ENCODE results near the gene LATS1. TPM values are rescaled to one million over a fixed set of nuclear protein-coding genes. Genes with fewer than 3 reads are reported as not detected.
A peak's percentile ranks its signal among the peaks of the same experiment; 100 is the strongest.

LATS1 gene
- total RNA-seq, 1 experiment from 2014 or later = 25.1 TPM

DNA sequence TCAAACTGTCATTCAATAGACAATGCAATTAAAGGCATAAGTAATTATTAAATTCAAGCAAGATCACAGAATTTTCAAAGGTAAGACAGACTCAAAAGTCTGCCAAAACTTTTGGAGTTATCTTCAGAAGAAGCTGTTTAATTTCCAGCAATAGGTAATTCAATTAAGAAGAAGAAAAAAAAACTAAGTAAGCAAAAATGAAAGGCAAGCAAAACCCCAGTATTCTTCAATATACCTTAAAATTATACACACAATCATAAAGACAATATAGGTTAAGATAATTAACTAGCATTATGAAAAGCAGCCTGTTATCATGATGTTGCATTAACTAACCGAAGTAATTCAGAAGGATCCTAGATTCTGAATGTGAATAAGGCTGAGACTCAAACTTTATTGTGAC is 3.5 kb downstream of the LATS1 start:
- H3K23ac ChIP-seq (ENCODE audit: insufficient read length, low read depth, low read length) = no peak overlapping the region
- no peak overlapping the region for H3K4ac ChIP-seq (ENCODE audit: low read depth, low read length)
- no CpG with 5 or more reads among the region's 1 CpG for WGBS (ENCODE audit: extremely low coverage, insufficient read length, low lambda C conversion rate)
- no peaks in the 10 kb centered on the region for H3K27me3 Mint-ChIP-seq (ENCODE audit: low read depth)
- no peaks in the 10 kb centered on the region for H4K20me1 ChIP-seq (ENCODE audit: control insufficient read depth, insufficient read depth, insufficient read length)
- H3K23me2 ChIP-seq (ENCODE audit: insufficient read length, low read depth, low read length, poor library complexity, severe bottlenecking) = peaks cover 10% of the 10 kb centered on the region
- H3K36me3 Mint-ChIP-seq (ENCODE audit: insufficient read depth in 1 of 3, low read depth in 3 of 3) = peaks cover 1 to 11% (median 5%) of the 10 kb centered on the region in 3 experiments; a peak in 4 of 7 replicates
- no peak overlapping the region for H3K14ac ChIP-seq (ENCODE audit: insufficient read depth, low read length)
- no peaks in the 10 kb centered on the region for H3K9me3 ChIP-seq (ENCODE audit: control insufficient read depth, low read depth, low read length)
- H3K79me2 ChIP-seq (ENCODE audit: insufficient read depth, low read length) = peaks cover 26% of the 10 kb centered on the region; the same call in 1 of the 2 replicates
- no peak for DNase-seq
- no peak overlapping the region for H4K8ac ChIP-seq (replicated peaks; ENCODE audit: insufficient read length, low read depth, low read length)
- H3K18ac ChIP-seq (ENCODE audit: insufficient read length, low read depth, low read length) = no peak overlapping the region
- no peak overlapping the region for H3K9ac ChIP-seq (ENCODE audit: extremely low read depth, insufficient read length, low read length)
- no peak overlapping the region for H2AK5ac ChIP-seq (ENCODE audit: insufficient read length, low read length)
- no peak overlapping the region for H2BK20ac ChIP-seq (ENCODE audit: low read depth, low read length, poor library complexity, severe bottlenecking)
- H3T11ph ChIP-seq (ENCODE audit: low read length) = no peak overlapping the region
- H2BK5ac ChIP-seq (ENCODE audit: insufficient read length, low read length) = no peak overlapping the region
- H3K27me3 ChIP-seq (ENCODE audit: insufficient read depth, low read length) = no peaks in the 10 kb centered on the region
- no peak overlapping the region for H4K5ac ChIP-seq (ENCODE audit: insufficient read length, low read depth, low read length)
- no peak overlapping the region for H2BK120ac ChIP-seq (ENCODE audit: low read depth, low read length, poor library complexity, severe bottlenecking)
- H3K4me1 ChIP-seq (ENCODE audit: insufficient read depth, low read length) = no peaks in the 10 kb centered on the region
- H3K27ac Mint-ChIP-seq = no peak overlapping the region
- no peak overlapping the region for H2AFZ ChIP-seq (ENCODE audit: low read length)
- no peaks in the 10 kb centered on the region for H3K79me1 ChIP-seq (ENCODE audit: insufficient read depth, low read depth, low read length, poor library complexity, severe bottlenecking)
- no peak overlapping the region for H2BK15ac ChIP-seq (ENCODE audit: low read depth, low read length)
- H3K27ac ChIP-seq (ENCODE audit: insufficient read length, low read depth, low read length) = no peak overlapping the region
- peaks cover 30 to 34% of the 10 kb centered on the region in 2 experiments for H3K4me1 Mint-ChIP-seq
- no peak overlapping the region for H3K4me2 ChIP-seq (ENCODE audit: insufficient read depth, insufficient read length, low read length)
- H3K4me3 Mint-ChIP-seq = 0 out of 5 replicates have a peak overlapping the region, but pooled peaks of 1 of the 2 experiments have one; percentile 21
- H4K91ac ChIP-seq (ENCODE audit: insufficient read length, low read depth, low read length) = no peak overlapping the region
- H3K56ac ChIP-seq (ENCODE audit: insufficient read length, low read depth, low read length) = no peak overlapping the region
- H3K9me3 Mint-ChIP-seq = no peaks in the 10 kb centered on the region; a peak in 1 of 5 replicates
- TF ChIP-seq, protein P1, sequence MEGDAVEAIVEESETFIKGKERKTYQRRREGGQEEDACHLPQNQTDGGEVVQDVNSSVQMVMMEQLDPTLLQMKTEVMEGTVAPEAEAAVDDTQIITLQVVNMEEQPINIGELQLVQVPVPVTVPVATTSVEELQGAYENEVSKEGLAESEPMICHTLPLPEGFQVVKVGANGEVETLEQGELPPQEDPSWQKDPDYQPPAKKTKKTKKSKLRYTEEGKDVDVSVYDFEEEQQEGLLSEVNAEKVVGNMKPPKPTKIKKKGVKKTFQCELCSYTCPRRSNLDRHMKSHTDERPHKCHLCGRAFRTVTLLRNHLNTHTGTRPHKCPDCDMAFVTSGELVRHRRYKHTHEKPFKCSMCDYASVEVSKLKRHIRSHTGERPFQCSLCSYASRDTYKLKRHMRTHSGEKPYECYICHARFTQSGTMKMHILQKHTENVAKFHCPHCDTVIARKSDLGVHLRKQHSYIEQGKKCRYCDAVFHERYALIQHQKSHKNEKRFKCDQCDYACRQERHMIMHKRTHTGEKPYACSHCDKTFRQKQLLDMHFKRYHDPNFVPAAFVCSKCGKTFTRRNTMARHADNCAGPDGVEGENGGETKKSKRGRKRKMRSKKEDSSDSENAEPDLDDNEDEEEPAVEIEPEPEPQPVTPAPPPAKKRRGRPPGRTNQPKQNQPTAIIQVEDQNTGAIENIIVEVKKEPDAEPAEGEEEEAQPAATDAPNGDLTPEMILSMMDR (conservative IDR thresholded peaks at IDR 0.05) = no peak
- no peak overlapping the region for H2BK12ac ChIP-seq (ENCODE audit: insufficient read length, low read depth, low read length)
